Naive thymus-derived CD4-positive, alpha-beta T cell (primary cell): ENCODE data around the gene GRIP2. TPM values are rescaled to one million over a fixed set of nuclear protein-coding genes. Genes with fewer than 3 reads are reported as not detected.

Source experiments
- ATAC-seq: fragments of 150-1000 bp; cut with Tn5 transposase; 2 replicates; pipeline ENCODE4 v1.10.0; 2021; ENCODE audit warnings: mild to moderate bottlenecking, moderate library complexity
- CTCF ChIA-PET: fragments of 350-600 bp; sonication (Branson Sonifier 250); formaldehyde crosslinking; loops from one replicate; lab custom pipeline; 2021; ENCODE audit warnings: antibody characterized with exemption; lab: Charles Lee
- POLR2A ChIA-PET: fragments of 350-600 bp; sonication (Branson Sonifier 250); formaldehyde crosslinking; loops from one replicate; lab custom pipeline; 2021; ENCODE audit warnings: antibody characterized with exemption, inconsistent platforms; lab: Charles Lee
- DNase-seq, 9 donors: peaks; one replicate each; pipeline versions ENCODE4 v3.0.0 to v3.0.0-alpha.2; 2020 to 2022; ENCODE audit warnings: mixed read lengths in 1 of 9
- H3K27ac ChIP-seq: one replicate; pipeline ENCODE4 v1.7.0; 2013; ENCODE audit warnings: mild to moderate bottlenecking, low read depth, low read length, moderate library complexity
- H3K27me3 ChIP-seq, 2 donors: one replicate each; pipeline ENCODE4 v1.7.0; 2013; ENCODE audit warnings: low read length in 2 of 2, mild to moderate bottlenecking in 2 of 2, moderate library complexity in 2 of 2; ENCODE audit not compliant: control insufficient read depth in 2 of 2, insufficient read depth in 2 of 2
- H3K36me3 ChIP-seq, 3 experiments: 1 replicate in 2 of 3; 2 replicates in 1 of 3; pipeline ENCODE4 v1.7.0; 2013; ENCODE audit warnings: low read length in 3 of 3, mild to moderate bottlenecking in 3 of 3, moderate library complexity in 1 of 3; ENCODE audit not compliant: insufficient read depth in 3 of 3, control insufficient read depth in 2 of 3
- H3K4me1 ChIP-seq, 2 donors: one replicate each; pipeline ENCODE4 v1.7.0; 2013; ENCODE audit warnings: low read length in 2 of 2, mild to moderate bottlenecking in 2 of 2, moderate library complexity in 1 of 2; ENCODE audit not compliant: control insufficient read depth in 2 of 2, insufficient read depth in 2 of 2
- H3K4me3 ChIP-seq: 2 replicates; pipeline ENCODE4 v1.7.0; 2013; ENCODE audit warnings: mild to moderate bottlenecking, low read length
- H3K9me3 ChIP-seq, 3 experiments: 1 replicate in 2 of 3; 2 replicates in 1 of 3; pipeline ENCODE4 v1.7.0; 2013; ENCODE audit warnings: low read length in 3 of 3; ENCODE audit not compliant: control insufficient read depth in 2 of 3
- H3K27ac Mint-ChIP-seq, 9 donors: one replicate each; pipeline ENCODE4 v1.8.0; 2020 to 2022; ENCODE audit warnings: mixed read lengths in 9 of 9, mild to moderate bottlenecking in 8 of 9, moderate library complexity in 5 of 9, inconsistent platforms in 2 of 9
- H3K27me3 Mint-ChIP-seq, 5 donors: one replicate each; pipeline ENCODE4 v1.8.0; 2021 to 2022; ENCODE audit warnings: mixed read lengths in 5 of 5, mild to moderate bottlenecking in 1 of 5
- H3K36me3 Mint-ChIP-seq, 5 donors: one replicate each; pipeline ENCODE4 v1.8.0; 2020 to 2022; ENCODE audit warnings: mixed read lengths in 5 of 5, mild to moderate bottlenecking in 3 of 5, inconsistent platforms in 1 of 5
- H3K4me1 Mint-ChIP-seq, 7 donors: one replicate each; pipeline ENCODE4 v1.8.0; 2020 to 2022; ENCODE audit warnings: mixed read lengths in 7 of 7, mild to moderate bottlenecking in 3 of 7, inconsistent platforms in 1 of 7
- H3K4me3 Mint-ChIP-seq, 10 donors: one replicate each; pipeline ENCODE4 v1.8.0; 2020 to 2022; ENCODE audit warnings: mild to moderate bottlenecking in 10 of 10, mixed read lengths in 10 of 10, moderate library complexity in 6 of 10, inconsistent platforms in 2 of 10
- H3K9me3 Mint-ChIP-seq, 11 donors: one replicate each; pipeline ENCODE4 v1.8.0; 2020 to 2022; ENCODE audit warnings: mixed read lengths in 11 of 11, mild to moderate bottlenecking in 4 of 11, inconsistent platforms in 1 of 11, moderate library complexity in 1 of 11
- intact Hi-C, 2 donors: fragments of 100-400 bp; cut with micrococcal nuclease; formaldehyde crosslinking; loops; one replicate each; pipeline ENCODE4 v1.15.1; 2023
- polyA plus RNA-seq, 2 donors: library from polyadenylated mRNA; unstranded; fragments of 300-500 nt; fragmentation: Illumina TruSeq; gene quantifications; one replicate each; pipeline ENCODE4 v1.2.3, GENCODE V29; 2021
- total RNA-seq, 6 experiments: library from RNA in 5 of 6; stranded (reverse) in 5 of 6; gene quantifications; 1 replicate in 5 of 6; 2 replicates in 1 of 6; pipeline ENCODE4 v1.2.3 and lab custom pipeline; 2021 to 2026

GRIP2 gene
- total and polyA plus RNA-seq, 7 experiments from 2014 or later, result not detected

- Histone ChIP-seq H3K9me3 (no peaks in the 10 kb centered on the region), H3K4me1 (no peaks in the 10 kb centered on the region), H3K36me3 (peaks cover 0 to 77% (median 9%) of the 10 kb centered on the region in 3 experiments), H3K27ac (no peak overlapping the region), H3K4me3 (no peak overlapping the region), H3K27me3 (no peaks in the 10 kb centered on the region)
- Mint-ChIP-seq H3K27me3 (no peaks in the 10 kb centered on the region), H3K36me3 (peaks cover 0 to 17% (median 0%) of the 10 kb centered on the region in 5 donors), H3K27ac (peak overlapping the region in 1 of 9 donors; percentile 33), H3K9me3 (no peaks in the 10 kb centered on the region), H3K4me3 (no peak overlapping the region), H3K4me1 (peaks cover 0 to 9% (median 0%) of the 10 kb centered on the region in 7 donors)
- no peak for DNase-seq
- intact Hi-C loops, result loop anchor here in 1 of 2 donors (5.0 kb wide), 1 partner anchor 188 kb away; no protein-coding TSS in a partner anchor
- no peak for ATAC-seq
- ChIA-PET CTCF (interaction anchor here (0.7 to 3.8 kb wide), 7 partner anchors 60 to 265 kb away, joined by 3 to 24 read pairs (median 4); no protein-coding TSS in a partner anchor), POLR2A (no interaction called here)
Observed at GRCh38 chr3:14465425-14465824, 74.7 kb downstream of the GRIP2 start.

- intact Hi-C loops, result no loop called here
- peaks cover 0 to 23% (median 4%) of the 10 kb centered on the region in 5 donors for H3K36me3 Mint-ChIP-seq
- Histone ChIP-seq H3K27me3 (no peaks in the 10 kb centered on the region), H3K4me1 (no peaks in the 10 kb centered on the region), H3K9me3 (no peaks in the 10 kb centered on the region), H3K4me3 (no peak overlapping the region), H3K27ac (no peak overlapping the region), H3K36me3 (peaks cover 0 to 78% (median 9%) of the 10 kb centered on the region in 3 experiments)
- DNase-seq, result no peak
- H3K4me3 Mint-ChIP-seq, result no peak overlapping the region
- no peaks in the 10 kb centered on the region for H3K27me3 Mint-ChIP-seq
- ChIA-PET CTCF (interaction anchor here (1.0 to 2.2 kb wide), 5 partner anchors 59 to 212 kb away, joined by 3 to 5 read pairs (median 4); partner anchors contain the start of gene SLC6A6), POLR2A (interaction anchor here (0.8 kb wide), 1 partner anchor 568 kb away, joined by 3 read pairs; no protein-coding TSS in a partner anchor)
- peaks cover 0 to 14% (median 5%) of the 10 kb centered on the region in 7 donors for H3K4me1 Mint-ChIP-seq
- no peak for ATAC-seq
- no peaks in the 10 kb centered on the region for H3K9me3 Mint-ChIP-seq
- no peak overlapping the region for H3K27ac Mint-ChIP-seq
Observed at GRCh38 chr3:14464521-14464920, 75.6 kb downstream of the GRIP2 start.

- Mint-ChIP-seq H3K4me1 (peaks cover 0 to 14% (median 5%) of the 10 kb centered on the region in 7 donors), H3K27me3 (no peaks in the 10 kb centered on the region), H3K9me3 (no peaks in the 10 kb centered on the region), H3K36me3 (peaks cover 0 to 23% (median 4%) of the 10 kb centered on the region in 5 donors), H3K27ac (no peak overlapping the region), H3K4me3 (no peak overlapping the region)
- H3K9me3 ChIP-seq, result no peaks in the 10 kb centered on the region
- intact Hi-C loops, result no loop called here
- DNase-seq (no peak), ATAC-seq (no peak)
- H3K27me3 ChIP-seq, result no peaks in the 10 kb centered on the region
- ChIA-PET POLR2A (interaction anchor here (0.8 kb wide), 1 partner anchor 567 kb away, joined by 3 read pairs; no protein-coding TSS in a partner anchor), CTCF (interaction anchor here (1.0 to 2.2 kb wide), 5 partner anchors 59 to 211 kb away, joined by 3 to 5 read pairs (median 4); partner anchors contain the start of gene SLC6A6)
- peaks cover 0 to 78% (median 9%) of the 10 kb centered on the region in 3 experiments for H3K36me3 ChIP-seq
- no peaks in the 10 kb centered on the region for H3K4me1 ChIP-seq
- H3K27ac ChIP-seq, result no peak overlapping the region
- no peak overlapping the region for H3K4me3 ChIP-seq
Observed at GRCh38 chr3:14464141-14464465, 76.0 kb downstream of the GRIP2 start.

- no peak overlapping the region for H3K4me3 Mint-ChIP-seq
- H3K36me3 Mint-ChIP-seq, result peaks cover 0 to 23% (median 6%) of the 10 kb centered on the region in 5 donors
- peaks cover 0 to 17% (median 5%) of the 10 kb centered on the region in 7 donors for H3K4me1 Mint-ChIP-seq
- Histone ChIP-seq H3K4me1 (no peaks in the 10 kb centered on the region), H3K27me3 (no peaks in the 10 kb centered on the region), H3K4me3 (no peak overlapping the region), H3K9me3 (no peaks in the 10 kb centered on the region), H3K27ac (no peak overlapping the region), H3K36me3 (peaks cover 0 to 77% (median 9%) of the 10 kb centered on the region in 3 experiments)
- H3K27me3 Mint-ChIP-seq, result no peaks in the 10 kb centered on the region
- H3K27ac Mint-ChIP-seq, result no peak overlapping the region
- ChIA-PET CTCF (interaction anchor here (0.6 to 2.6 kb wide), 8 partner anchors 58 to 568 kb away, joined by 3 to 17 read pairs (median 5); partner anchors contain the start of gene SLC6A6), POLR2A (interaction anchor here (0.8 kb wide), 1 partner anchor 567 kb away, joined by 3 read pairs; no protein-coding TSS in a partner anchor)
- no peak for DNase-seq
- ATAC-seq, result no peak
- no peaks in the 10 kb centered on the region for H3K9me3 Mint-ChIP-seq
- intact Hi-C loops, result no loop called here
Observed at GRCh38 chr3:14463330-14464140, 76.6 kb downstream of the GRIP2 start.

GRCh38 chr3:14462738-14463137 lies 77.4 kb downstream of the GRIP2 start:
- ChIA-PET POLR2A (interaction anchor here (0.6 kb wide), 1 partner anchor 1903 kb away, joined by 3 read pairs; no protein-coding TSS in a partner anchor), CTCF (interaction anchor here (0.7 to 2.6 kb wide), 9 partner anchors 28 to 567 kb away, joined by 3 to 19 read pairs (median 5); partner anchors contain the start of gene SLC6A6)
- Mint-ChIP-seq H3K4me3 (no peak overlapping the region), H3K9me3 (no peaks in the 10 kb centered on the region), H3K27me3 (no peaks in the 10 kb centered on the region), H3K4me1 (peaks cover 0 to 20% (median 5%) of the 10 kb centered on the region in 7 donors), H3K27ac (peak overlapping the region in 1 of 9 donors; percentile 76), H3K36me3 (peaks cover 0 to 24% (median 6%) of the 10 kb centered on the region in 5 donors)
- DNase-seq (no peak), ATAC-seq (no peak)
- Histone ChIP-seq H3K9me3 (no peaks in the 10 kb centered on the region), H3K27me3 (no peaks in the 10 kb centered on the region), H3K4me3 (no peak overlapping the region), H3K27ac (no peak overlapping the region), H3K36me3 (peaks cover 0 to 79% (median 6%) of the 10 kb centered on the region in 3 experiments), H3K4me1 (no peaks in the 10 kb centered on the region)
- intact Hi-C loops, result no loop called here

- no peak overlapping the region for H3K4me3 ChIP-seq
- ATAC-seq (peak; percentile 60), DNase-seq (peak in 6 of 9 donors; percentile 22 to 41 (median 32))
- Mint-ChIP-seq H3K9me3 (no peaks in the 10 kb centered on the region), H3K4me3 (no peak overlapping the region), H3K36me3 (peaks cover 0 to 24% (median 6%) of the 10 kb centered on the region in 5 donors), H3K4me1 (peaks cover 0 to 20% (median 5%) of the 10 kb centered on the region in 7 donors), H3K27me3 (no peaks in the 10 kb centered on the region), H3K27ac (peak overlapping the region in 1 of 9 donors; percentile 10)
- peak overlapping the region; percentile 5 for H3K27ac ChIP-seq
- peaks cover 0 to 80% (median 3%) of the 10 kb centered on the region in 3 experiments for H3K36me3 ChIP-seq
- H3K27me3 ChIP-seq, result no peaks in the 10 kb centered on the region
- H3K9me3 ChIP-seq, result no peaks in the 10 kb centered on the region
- POLR2A ChIA-PET, result interaction anchor here (0.6 kb wide), 1 partner anchor 1903 kb away, joined by 3 read pairs; no protein-coding TSS in a partner anchor
- H3K4me1 ChIP-seq, result no peaks in the 10 kb centered on the region
- intact Hi-C loops, result loop anchor here (1.0 to 2.0 kb wide), 6 partner anchors 29 to 566 kb away; partner anchors contain the start of gene SLC6A6 (in 2 of the 2)
- CTCF ChIA-PET, result interaction anchor here (0.8 to 2.6 kb wide), 9 partner anchors 29 to 597 kb away, joined by 3 to 19 read pairs (median 5); partner anchors contain the start of gene SLC6A6
Observed at GRCh38 chr3:14461748-14462324, 78.3 kb downstream of the GRIP2 start.
